ENCODE data around the gene EML1.

The EML1 gene

DNA sequence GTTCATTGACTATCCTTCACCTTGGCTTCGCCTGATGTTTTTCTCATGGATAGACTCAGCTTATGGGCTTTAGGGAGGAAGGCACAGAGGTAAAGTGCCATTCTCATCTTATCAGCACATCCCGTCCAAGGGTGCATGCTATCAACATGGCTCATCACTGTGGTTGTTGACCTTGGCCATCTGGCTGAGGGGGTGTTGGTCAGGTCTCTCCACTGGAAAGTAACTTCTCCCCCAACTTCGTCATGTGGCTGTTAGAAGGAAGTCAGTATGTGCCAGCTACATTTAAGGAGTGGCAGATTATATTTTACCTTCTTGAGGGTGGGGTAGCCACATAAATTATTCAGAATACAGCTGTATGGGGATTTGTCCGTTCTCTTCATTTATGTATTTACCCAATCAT, 68.9 kb downstream of the EML1 start:
- Histone ChIP-seq H3K4me3 (ENCODE audit: insufficient read depth, low read depth, low read length, poor library complexity, severe bottlenecking) (no peak overlapping the region), H3K9me3 (ENCODE audit: control insufficient read depth, low read length) (no peaks in the 10 kb centered on the region), H3K27me3 (replicated peaks; ENCODE audit: control insufficient read depth, insufficient read depth, low read length, poor library complexity, severe bottlenecking) (no peaks in the 10 kb centered on the region), H3K4me1 (ENCODE audit: control insufficient read depth, insufficient read depth, low read length, poor library complexity, severe bottlenecking) (no peaks in the 10 kb centered on the region), H3K27ac (ENCODE audit: insufficient read depth, low read length, poor library complexity, severe bottlenecking) (no peak overlapping the region), H3K36me3 (ENCODE audit: control insufficient read depth, insufficient read depth, low read length) (no peaks in the 10 kb centered on the region)
- no peak for DNase-seq

DNA sequence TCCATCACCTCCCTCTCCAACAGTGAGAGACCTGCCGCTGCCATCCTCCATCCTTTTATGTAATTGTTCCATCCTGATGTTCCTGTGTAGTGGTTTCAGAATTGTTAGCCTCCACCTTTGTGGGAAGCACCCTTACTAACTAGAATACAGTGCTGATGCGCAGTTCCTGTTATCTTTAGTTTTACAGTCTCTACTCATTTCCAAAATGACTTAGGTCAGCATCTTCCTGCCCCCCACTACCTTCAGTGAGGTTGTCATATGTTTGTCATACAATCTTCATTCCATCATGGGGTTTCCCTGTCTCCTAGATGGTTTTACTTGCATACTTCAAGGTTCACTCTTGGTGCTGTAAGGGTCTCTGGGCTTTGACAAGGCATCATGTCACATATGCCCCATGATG, 69.8 kb downstream of the EML1 start:
- Histone ChIP-seq H3K9me3 (ENCODE audit: control insufficient read depth, low read length) (no peaks in the 10 kb centered on the region), H3K27me3 (replicated peaks; ENCODE audit: control insufficient read depth, insufficient read depth, low read length, poor library complexity, severe bottlenecking) (no peaks in the 10 kb centered on the region), H3K27ac (ENCODE audit: insufficient read depth, low read length, poor library complexity, severe bottlenecking) (no peak overlapping the region), H3K4me3 (ENCODE audit: insufficient read depth, low read depth, low read length, poor library complexity, severe bottlenecking) (no peak overlapping the region), H3K4me1 (ENCODE audit: control insufficient read depth, insufficient read depth, low read length, poor library complexity, severe bottlenecking) (no peaks in the 10 kb centered on the region), H3K36me3 (ENCODE audit: control insufficient read depth, insufficient read depth, low read length) (no peaks in the 10 kb centered on the region)
- no peak for DNase-seq

DNA sequence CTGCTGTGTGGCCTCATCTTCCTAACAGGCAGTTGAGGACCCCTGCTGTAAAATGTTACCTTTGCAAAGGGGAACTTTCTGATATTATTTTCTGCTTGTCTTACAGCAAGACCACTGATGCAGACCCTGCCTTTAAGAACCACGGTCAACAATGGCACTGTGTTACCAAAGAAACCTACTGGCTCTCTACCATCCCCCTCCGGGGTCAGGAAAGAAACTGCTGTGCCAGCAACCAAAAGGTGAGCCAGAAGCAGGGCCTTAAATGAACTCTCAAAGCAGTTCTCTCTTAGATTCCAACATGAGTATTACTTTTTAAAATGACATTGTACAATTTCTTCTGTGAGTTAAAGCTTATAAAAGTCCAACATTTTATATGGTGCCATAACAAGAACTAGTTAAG, 72.2 kb downstream of the EML1 start:
- H3K4me3 ChIP-seq (ENCODE audit: insufficient read depth, low read depth, low read length, poor library complexity, severe bottlenecking) = no peak overlapping the region
- DNase-seq = no peak
- no peaks in the 10 kb centered on the region for H3K27me3 ChIP-seq (replicated peaks; ENCODE audit: control insufficient read depth, insufficient read depth, low read length, poor library complexity, severe bottlenecking)

DNA sequence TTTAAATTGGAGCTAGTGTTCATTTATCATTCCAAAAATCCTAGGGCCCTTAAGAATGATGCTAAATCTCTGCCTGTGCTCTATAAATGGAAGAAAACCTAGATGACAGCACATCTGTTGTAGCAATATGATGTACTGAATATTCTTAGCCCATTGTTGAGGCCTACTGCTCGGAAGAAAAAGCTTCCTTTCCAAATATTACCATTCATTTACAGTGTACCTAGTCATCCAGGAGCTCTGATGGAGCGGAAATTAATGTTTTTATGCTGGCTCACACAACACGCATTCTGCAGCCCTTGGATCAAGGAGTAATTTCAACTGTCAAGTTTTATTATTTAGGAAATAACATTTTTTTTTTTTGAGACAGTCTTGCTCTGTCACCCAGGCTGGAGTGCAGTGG, 77.4 kb downstream of the EML1 start:
- no peaks in the 10 kb centered on the region for H3K4me1 ChIP-seq (ENCODE audit: control insufficient read depth, insufficient read depth, low read length, poor library complexity, severe bottlenecking)
- H3K36me3 ChIP-seq (ENCODE audit: control insufficient read depth, insufficient read depth, low read length) = no peaks in the 10 kb centered on the region
- H3K27me3 ChIP-seq (replicated peaks; ENCODE audit: control insufficient read depth, insufficient read depth, low read length, poor library complexity, severe bottlenecking) = no peaks in the 10 kb centered on the region
- no peak overlapping the region for H3K27ac ChIP-seq (ENCODE audit: insufficient read depth, low read length, poor library complexity, severe bottlenecking)
- no peak for DNase-seq
- H3K4me3 ChIP-seq (ENCODE audit: insufficient read depth, low read depth, low read length, poor library complexity, severe bottlenecking) = no peak overlapping the region
- no peaks in the 10 kb centered on the region for H3K9me3 ChIP-seq (ENCODE audit: control insufficient read depth, low read length)

More for the DNA sequence above, 72.2 kb downstream of the EML1 start:
- Histone ChIP-seq H3K27ac (ENCODE audit: insufficient read depth, low read length, poor library complexity, severe bottlenecking) (no peak overlapping the region), H3K36me3 (ENCODE audit: control insufficient read depth, insufficient read depth, low read length) (no peaks in the 10 kb centered on the region), H3K4me1 (ENCODE audit: control insufficient read depth, insufficient read depth, low read length, poor library complexity, severe bottlenecking) (no peaks in the 10 kb centered on the region), H3K9me3 (ENCODE audit: control insufficient read depth, low read length) (no peaks in the 10 kb centered on the region)

DNA sequence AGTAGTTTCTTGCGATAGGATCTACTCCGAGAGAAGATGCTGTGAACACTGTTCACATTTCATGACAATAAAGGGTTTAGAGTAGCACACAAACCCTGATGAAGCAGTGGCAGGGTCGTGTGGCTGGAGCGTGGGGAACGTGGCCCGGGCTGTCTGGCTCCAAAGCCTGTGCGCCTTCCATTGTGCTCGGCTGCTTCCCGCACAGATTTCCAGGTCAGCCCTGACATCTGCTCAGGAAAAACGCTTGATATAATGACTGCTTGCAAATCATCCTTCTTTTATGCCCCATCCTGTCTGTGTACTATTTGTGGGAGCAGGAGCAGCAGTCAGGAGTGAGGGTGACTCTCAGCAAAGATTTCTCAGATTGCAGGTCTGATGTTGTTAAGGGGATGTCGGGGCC, 78.6 kb downstream of the EML1 start:
- H3K9me3 ChIP-seq (ENCODE audit: control insufficient read depth, low read length) = no peaks in the 10 kb centered on the region
- no peaks in the 10 kb centered on the region for H3K36me3 ChIP-seq (ENCODE audit: control insufficient read depth, insufficient read depth, low read length)
- no peak overlapping the region for H3K4me3 ChIP-seq (ENCODE audit: insufficient read depth, low read depth, low read length, poor library complexity, severe bottlenecking)
- no peaks in the 10 kb centered on the region for H3K27me3 ChIP-seq (replicated peaks; ENCODE audit: control insufficient read depth, insufficient read depth, low read length, poor library complexity, severe bottlenecking)
- no peak for DNase-seq
- H3K27ac ChIP-seq (ENCODE audit: insufficient read depth, low read length, poor library complexity, severe bottlenecking) = no peak overlapping the region
- H3K4me1 ChIP-seq (ENCODE audit: control insufficient read depth, insufficient read depth, low read length, poor library complexity, severe bottlenecking) = no peaks in the 10 kb centered on the region

DNA sequence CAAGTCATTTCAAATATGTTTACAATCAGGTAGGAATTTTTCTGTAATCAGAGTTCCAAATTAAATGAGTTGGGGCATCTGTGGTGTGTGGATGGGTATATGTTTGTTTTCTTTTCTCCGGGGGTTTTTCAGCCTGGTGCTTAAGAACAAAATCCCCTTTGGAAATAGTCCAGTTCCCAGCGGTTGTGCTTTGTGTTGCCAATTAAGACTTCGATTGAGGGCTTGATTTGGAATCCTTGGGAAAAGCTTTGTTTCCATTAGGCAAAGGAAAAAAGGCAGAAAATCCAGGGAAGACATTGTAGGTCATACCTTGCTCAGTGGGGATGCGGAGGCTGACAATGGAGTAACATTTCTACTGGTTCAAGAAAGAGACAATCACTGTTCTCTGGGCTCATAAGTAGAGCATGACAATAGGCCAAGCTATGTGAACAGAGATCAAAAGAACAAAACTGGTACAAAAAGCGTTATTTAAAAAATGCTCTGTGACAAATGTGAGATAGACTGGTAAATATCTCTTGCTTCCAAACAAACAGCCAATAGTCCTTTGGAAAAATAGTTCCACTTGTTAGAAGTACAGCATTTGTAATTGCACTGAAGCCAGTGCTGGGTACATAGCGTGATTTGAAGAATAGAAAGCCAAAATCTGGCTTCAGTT, 79.7 kb downstream of the EML1 start:
- no peak for DNase-seq
- Histone ChIP-seq H3K9me3 (ENCODE audit: control insufficient read depth, low read length) (no peaks in the 10 kb centered on the region), H3K27ac (ENCODE audit: insufficient read depth, low read length, poor library complexity, severe bottlenecking) (no peak overlapping the region), H3K36me3 (ENCODE audit: control insufficient read depth, insufficient read depth, low read length) (no peaks in the 10 kb centered on the region), H3K4me1 (ENCODE audit: control insufficient read depth, insufficient read depth, low read length, poor library complexity, severe bottlenecking) (no peaks in the 10 kb centered on the region), H3K27me3 (replicated peaks; ENCODE audit: control insufficient read depth, insufficient read depth, low read length, poor library complexity, severe bottlenecking) (no peaks in the 10 kb centered on the region), H3K4me3 (ENCODE audit: insufficient read depth, low read depth, low read length, poor library complexity, severe bottlenecking) (no peak overlapping the region)

DNA sequence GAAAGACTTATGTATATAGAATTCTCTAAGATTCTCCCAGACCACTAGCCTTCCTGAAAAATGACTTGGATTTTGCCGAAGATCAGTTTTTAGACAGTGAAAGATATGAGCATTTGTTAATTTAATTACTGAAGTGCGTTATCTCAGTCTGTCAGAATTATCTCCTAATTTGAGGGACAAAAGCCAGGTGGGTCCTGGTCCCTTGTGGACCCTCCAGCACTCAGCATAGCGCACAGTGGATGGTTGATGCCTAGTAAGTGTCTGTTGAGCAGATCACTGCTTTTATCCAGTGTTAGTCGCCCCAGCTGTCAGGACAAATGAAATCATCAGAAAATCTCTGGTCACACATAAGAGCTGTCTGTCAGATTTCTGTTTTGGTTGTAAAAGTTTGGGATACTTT, 80.4 kb downstream of the EML1 start:
- DNase-seq = no peak
- H3K27me3 ChIP-seq (replicated peaks; ENCODE audit: control insufficient read depth, insufficient read depth, low read length, poor library complexity, severe bottlenecking) = no peaks in the 10 kb centered on the region
- no peaks in the 10 kb centered on the region for H3K4me1 ChIP-seq (ENCODE audit: control insufficient read depth, insufficient read depth, low read length, poor library complexity, severe bottlenecking)
- no peaks in the 10 kb centered on the region for H3K36me3 ChIP-seq (ENCODE audit: control insufficient read depth, insufficient read depth, low read length)
- H3K4me3 ChIP-seq (ENCODE audit: insufficient read depth, low read depth, low read length, poor library complexity, severe bottlenecking) = no peak overlapping the region
- no peaks in the 10 kb centered on the region for H3K9me3 ChIP-seq (ENCODE audit: control insufficient read depth, low read length)
- no peak overlapping the region for H3K27ac ChIP-seq (ENCODE audit: insufficient read depth, low read length, poor library complexity, severe bottlenecking)

DNA sequence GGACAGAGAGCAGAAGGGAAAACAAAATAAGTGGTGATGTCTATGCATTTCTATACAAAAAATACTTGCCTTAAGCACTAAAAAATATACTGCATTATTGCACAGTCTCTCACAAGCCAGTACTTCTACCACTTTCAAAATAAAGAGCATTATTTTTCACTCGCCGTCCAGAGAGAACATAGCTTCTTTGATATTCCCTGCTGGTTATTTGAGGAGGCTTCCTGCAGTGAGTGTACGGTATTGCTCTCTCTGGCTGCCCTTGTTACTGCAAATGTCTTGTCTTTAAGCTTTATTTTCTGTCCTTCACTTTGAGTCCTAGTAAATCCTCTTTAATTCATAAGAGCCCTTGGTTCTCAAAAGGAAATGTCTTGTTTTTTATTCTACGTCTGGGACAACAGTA, 81.1 kb downstream of the EML1 start:
- H3K27me3 ChIP-seq (replicated peaks; ENCODE audit: control insufficient read depth, insufficient read depth, low read length, poor library complexity, severe bottlenecking) = no peaks in the 10 kb centered on the region
- no peaks in the 10 kb centered on the region for H3K4me1 ChIP-seq (ENCODE audit: control insufficient read depth, insufficient read depth, low read length, poor library complexity, severe bottlenecking)
- DNase-seq = no peak
- no peak overlapping the region for H3K27ac ChIP-seq (ENCODE audit: insufficient read depth, low read length, poor library complexity, severe bottlenecking)
- H3K36me3 ChIP-seq (ENCODE audit: control insufficient read depth, insufficient read depth, low read length) = no peaks in the 10 kb centered on the region
- no peaks in the 10 kb centered on the region for H3K9me3 ChIP-seq (ENCODE audit: control insufficient read depth, low read length)
- no peak overlapping the region for H3K4me3 ChIP-seq (ENCODE audit: insufficient read depth, low read depth, low read length, poor library complexity, severe bottlenecking)

DNA sequence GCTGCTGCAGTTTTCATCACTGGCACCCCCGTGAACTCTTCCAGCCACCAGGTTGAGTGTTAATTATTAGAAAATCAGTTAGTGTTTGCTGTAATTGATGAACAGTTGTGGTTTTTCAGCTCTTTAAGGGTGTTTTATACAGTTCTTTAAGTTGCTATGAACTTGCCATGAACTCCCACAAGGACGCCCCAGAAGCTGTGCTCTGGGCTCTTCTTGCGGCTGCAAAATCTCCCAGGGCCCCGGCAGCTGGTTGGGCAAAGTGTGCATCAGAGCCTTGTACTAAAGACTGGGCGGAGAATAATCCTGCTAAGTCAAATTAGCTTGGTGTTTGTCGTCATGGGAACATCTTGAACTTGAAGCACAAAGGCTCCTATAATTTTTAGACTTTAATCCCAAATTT, 82.2 kb downstream of the EML1 start:
- no peaks in the 10 kb centered on the region for H3K4me1 ChIP-seq (ENCODE audit: control insufficient read depth, insufficient read depth, low read length, poor library complexity, severe bottlenecking)
- no peaks in the 10 kb centered on the region for H3K9me3 ChIP-seq (ENCODE audit: control insufficient read depth, low read length)
- no peak for DNase-seq
- H3K36me3 ChIP-seq (ENCODE audit: control insufficient read depth, insufficient read depth, low read length) = no peaks in the 10 kb centered on the region
- H3K27ac ChIP-seq (ENCODE audit: insufficient read depth, low read length, poor library complexity, severe bottlenecking) = no peak overlapping the region
- no peak overlapping the region for H3K4me3 ChIP-seq (ENCODE audit: insufficient read depth, low read depth, low read length, poor library complexity, severe bottlenecking)
- H3K27me3 ChIP-seq (replicated peaks; ENCODE audit: control insufficient read depth, insufficient read depth, low read length, poor library complexity, severe bottlenecking) = no peaks in the 10 kb centered on the region

DNA sequence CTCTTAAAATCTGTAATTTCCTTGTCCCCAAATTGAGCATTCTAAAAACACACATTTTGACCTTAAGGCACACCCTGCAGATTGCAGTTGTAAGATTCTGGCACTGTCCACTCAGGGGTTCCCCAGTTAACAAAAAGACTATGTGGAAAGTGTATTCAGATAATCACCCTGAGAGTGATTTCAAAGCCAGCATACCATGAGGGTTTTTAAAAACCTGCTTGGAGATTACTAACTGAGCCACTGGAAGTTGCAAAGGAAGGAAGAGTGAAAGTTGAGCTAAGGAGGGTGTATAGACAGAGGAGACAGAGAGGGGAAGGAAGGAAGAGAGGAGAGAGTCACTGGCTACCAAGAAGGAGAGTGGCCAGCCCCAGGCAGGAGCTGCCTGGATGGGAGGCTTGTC, 82.6 kb downstream of the EML1 start:
- Histone ChIP-seq H3K27me3 (replicated peaks; ENCODE audit: control insufficient read depth, insufficient read depth, low read length, poor library complexity, severe bottlenecking) (no peaks in the 10 kb centered on the region), H3K4me3 (ENCODE audit: insufficient read depth, low read depth, low read length, poor library complexity, severe bottlenecking) (no peak overlapping the region), H3K36me3 (ENCODE audit: control insufficient read depth, insufficient read depth, low read length) (no peaks in the 10 kb centered on the region), H3K9me3 (ENCODE audit: control insufficient read depth, low read length) (no peaks in the 10 kb centered on the region), H3K27ac (ENCODE audit: insufficient read depth, low read length, poor library complexity, severe bottlenecking) (no peak overlapping the region), H3K4me1 (ENCODE audit: control insufficient read depth, insufficient read depth, low read length, poor library complexity, severe bottlenecking) (no peaks in the 10 kb centered on the region)
- DNase-seq = no peak
